ENCODE data around the gene TRIM45. TPM values are rescaled to one million over a fixed set of nuclear protein-coding genes. Genes with fewer than 3 reads are reported as not detected.

The TRIM45 gene
- total RNA-seq, 1 donor from 2014 or later = 1.8 TPM

- ATAC-seq = no peak
These were observed 24.1 kb downstream of the TRIM45 start for GRCh38 chr1:117097443-117097842.

- no peak for ATAC-seq
These were observed 24.6 kb downstream of the TRIM45 start for GRCh38 chr1:117096951-117097408.

DNA sequence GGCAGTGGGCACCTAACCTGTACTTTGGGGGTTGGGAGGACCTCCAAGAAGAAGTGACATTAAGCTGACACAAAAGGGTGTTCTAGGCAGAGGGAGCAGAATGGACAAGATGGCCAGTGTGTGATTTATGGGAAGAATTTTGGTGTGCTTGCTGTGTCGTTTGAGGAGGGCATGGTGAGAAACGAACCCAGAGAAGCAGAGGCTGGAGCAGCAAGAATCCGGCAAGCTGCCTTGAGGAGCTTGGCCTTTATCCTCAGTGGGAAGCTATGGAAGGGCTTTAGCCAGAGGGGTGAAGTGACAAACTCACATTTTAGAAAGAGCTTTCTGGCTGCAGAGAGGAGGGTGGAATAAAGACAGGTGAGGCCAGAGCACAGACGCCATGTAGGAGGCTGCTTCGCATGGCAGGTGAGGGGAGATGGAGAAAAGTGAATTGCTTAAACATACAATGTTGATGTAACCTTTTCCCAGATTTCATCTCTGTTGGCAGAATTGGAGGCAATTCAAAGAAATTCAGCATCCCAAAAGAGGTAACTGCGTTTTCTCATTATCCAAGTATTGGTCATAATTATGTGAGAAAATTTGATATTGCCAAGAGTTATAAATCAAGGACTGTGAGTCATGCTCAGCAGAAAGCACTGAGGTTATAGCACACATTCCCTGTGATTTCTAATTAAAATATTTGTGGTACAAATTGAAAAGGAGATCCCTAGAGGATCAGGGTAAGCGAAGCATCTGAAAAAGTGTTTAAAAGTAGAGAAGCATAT, 26.5 kb downstream of the TRIM45 start:
- no peak for ATAC-seq

DNA sequence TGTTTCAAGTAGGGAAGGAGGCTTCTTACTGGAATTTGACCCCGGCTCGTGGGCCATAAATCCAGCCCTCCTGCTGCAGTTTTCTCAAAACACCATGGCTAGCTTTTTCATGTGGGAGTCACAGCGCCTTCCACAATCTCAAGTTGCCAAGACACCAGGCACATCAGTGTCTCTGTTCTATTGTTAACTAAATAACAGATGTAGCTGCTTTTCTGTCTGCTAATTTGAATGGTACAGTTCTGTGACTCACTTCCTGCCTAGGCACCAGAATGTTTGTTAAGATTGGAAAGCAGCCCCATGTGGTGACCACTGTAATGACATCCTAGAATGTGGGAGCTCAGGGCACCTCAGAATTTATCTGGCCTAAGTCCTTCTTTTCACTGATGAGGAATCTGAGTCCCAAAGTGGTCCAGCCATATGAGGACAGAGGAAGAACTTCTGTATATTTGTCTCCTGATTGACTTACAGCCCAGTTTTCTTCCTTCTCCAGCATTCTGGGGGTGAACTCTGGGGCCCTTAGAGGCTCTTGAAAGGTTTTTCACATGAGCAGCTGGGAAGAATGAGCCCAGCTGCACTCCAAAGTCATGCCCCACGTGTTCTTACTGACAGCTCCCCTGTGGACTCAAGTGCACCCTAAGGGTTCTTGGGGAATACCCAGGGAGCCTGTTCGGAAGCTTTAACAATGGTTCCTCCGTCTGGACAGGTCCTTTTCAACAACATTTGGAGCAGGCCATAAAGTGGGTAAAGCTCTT, 27.5 kb downstream of the TRIM45 start:
- ATAC-seq = peak; percentile 81

GRCh38 chr1:117093091-117093534, 28.4 kb downstream of the TRIM45 start:
- ATAC-seq = peak; percentile 97

GRCh38 chr1:117092594-117092993, 29.0 kb downstream of the TRIM45 start:
- no peak for ATAC-seq

DNA sequence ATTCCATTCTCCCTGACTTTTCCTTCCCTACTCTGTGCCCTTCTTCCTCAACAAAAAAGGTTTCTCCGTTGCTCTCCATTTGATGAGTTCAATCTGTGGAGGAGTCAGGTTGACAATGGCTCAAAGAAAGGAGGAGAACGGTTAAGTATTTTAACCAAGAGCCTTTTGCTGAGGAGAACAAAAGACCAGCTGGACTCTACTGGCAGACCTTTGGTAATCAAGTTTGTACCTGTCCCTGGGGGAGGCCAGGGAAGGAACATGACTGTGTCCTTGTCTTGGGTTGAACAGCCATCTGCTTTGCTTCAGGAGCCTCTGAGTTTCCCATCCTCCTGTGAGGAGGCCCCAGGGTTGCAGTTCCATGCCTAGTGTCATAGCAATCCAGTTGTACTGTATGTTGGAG, 31.6 kb downstream of the TRIM45 start:
- no peak for ATAC-seq

DNA sequence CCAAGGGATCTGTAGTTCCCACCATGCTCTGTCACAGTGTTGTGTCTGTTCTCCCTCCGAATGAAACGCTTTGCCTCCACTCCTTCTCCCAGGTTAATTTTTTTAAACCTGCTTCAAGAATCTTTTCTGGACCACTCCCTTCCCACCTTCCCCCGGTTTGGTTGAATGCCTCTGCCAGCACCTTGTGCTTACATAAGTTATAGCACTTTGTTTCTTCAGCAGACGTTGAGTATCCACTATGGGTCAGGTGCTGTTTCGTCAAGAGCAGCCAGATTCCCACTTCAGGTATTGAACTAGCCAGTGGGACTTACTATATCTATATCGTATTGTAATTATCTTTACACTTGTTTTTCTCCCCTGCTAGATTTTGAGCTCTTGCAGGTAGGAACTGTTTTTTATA, 33.9 kb downstream of the TRIM45 start:
- no peak for ATAC-seq

DNA sequence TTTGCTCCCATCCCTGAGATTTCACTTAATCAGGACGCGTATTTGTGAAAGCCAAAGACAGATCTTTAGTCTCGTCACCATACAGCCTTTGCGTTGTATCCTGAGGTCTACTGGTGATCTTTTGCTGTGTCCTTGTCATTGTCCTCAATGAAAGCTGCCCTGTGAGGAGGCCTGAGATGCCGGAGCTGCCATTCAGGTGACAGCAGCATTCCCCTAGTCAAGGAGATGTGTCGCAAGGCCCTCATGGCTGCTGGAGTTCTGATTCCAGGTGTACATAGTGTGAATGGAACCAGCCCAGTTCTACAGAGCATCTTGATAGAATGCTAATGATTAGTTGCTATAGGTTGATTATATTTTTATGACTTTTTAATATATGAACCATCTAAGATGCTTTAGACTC, 37.3 kb downstream of the TRIM45 start:
- ATAC-seq = no peak

DNA sequence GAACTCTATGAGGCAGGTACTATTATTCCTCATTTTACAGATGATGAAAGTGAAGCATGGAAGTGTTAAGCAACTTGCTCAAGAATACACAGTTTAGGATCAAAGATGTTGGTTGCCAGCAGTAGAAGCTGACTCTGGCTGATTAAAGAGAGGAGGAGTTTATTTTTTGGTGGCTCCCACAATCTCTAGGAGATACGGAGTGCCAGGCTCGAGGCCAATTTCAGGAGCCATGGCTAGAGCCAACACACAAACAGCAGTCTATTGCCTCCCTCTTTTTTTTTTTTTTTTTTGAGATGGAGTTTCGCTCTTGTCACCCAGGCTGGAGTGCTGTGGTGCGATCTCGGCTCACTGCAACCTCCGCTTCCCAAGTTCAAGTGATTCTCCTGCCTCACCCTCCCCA, 41.8 kb downstream of the TRIM45 start:
- no peak for ATAC-seq

DNA sequence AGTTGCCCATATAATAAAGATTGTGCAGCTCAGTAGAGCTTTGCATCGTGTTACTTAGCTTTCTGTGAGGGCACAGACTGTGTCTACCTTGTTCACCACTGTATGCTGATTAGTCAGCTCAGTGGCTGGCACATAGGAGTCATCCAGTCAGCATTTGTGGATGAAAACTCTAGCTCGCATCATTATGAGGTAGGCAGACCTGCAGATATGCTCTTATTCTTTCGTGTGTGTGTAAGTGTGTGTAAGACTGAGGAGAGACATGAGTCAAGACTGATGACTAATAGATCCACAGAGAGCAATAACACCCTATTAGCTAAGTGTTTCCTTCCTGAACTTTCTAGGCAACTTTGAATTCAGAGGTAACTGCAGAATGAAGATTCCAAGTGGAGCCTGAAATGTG, 44.3 kb downstream of the TRIM45 start:
- peak; percentile 98 for ATAC-seq

DNA sequence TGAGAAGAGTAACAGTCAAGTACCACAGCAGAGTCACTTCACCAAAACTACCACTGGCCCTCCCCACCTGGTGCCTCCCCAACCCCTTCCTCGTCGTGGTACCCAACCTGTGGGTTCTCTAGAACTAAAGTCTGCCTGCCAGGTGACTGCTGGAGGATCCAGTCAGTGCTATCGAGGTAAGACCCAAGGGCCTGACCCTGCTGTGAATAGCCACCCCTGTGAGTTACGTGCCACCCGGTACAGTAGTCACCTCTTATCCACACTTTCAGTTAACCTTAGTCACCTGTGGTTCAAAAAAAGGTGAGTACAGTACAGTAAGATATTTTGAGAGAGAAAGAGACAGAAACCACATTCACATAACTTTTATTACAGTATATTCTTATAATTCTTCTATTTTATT, 44.9 kb downstream of the TRIM45 start:
- ATAC-seq = no peak

- ATAC-seq = no peak
These were observed 51.4 kb downstream of the TRIM45 start for GRCh38 chr1:117070124-117070523.

- no peak for ATAC-seq
These were observed 52.2 kb downstream of the TRIM45 start for GRCh38 chr1:117069220-117069844.

- ATAC-seq = no peak
These were observed 53.0 kb downstream of the TRIM45 start for GRCh38 chr1:117068580-117068979.

DNA sequence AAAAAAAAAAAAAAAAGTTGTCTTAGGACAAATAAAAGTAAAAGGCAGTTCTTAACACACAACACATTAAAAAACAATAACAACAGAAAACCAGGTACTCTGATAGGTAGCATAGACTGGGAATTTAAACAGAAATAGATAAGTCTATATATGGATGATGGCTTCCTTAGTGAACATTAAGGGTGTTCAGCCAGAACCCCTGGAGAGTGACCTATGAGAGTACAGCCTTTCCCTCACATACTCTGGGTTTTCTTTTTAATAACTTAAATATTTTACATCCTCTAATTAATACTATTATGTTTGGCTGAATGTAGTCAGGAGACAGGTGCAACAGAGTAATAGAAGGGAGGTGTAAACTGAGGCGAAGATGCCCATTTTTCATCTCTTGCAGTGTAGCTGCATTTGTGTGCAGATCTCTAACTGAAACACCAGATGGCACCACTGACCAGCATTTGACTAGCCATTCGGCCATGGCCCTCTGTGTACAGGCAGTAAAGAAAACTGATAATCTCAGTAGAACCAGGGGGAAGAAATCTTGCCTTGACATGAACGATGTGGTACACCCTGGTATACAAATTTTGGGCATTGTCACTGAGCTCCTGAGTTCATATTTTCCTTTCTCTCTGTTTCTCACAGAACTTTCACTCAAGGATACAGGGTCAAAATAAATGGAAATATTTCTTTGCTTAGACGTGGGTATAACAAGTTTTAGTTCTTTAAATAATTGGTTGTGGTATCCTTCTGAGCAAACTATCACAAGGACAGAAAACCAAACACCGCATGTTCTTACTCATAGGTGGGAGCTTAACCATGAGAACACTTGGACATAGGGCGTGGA, 53.8 kb downstream of the TRIM45 start:
- ATAC-seq = peak; percentile 83

DNA sequence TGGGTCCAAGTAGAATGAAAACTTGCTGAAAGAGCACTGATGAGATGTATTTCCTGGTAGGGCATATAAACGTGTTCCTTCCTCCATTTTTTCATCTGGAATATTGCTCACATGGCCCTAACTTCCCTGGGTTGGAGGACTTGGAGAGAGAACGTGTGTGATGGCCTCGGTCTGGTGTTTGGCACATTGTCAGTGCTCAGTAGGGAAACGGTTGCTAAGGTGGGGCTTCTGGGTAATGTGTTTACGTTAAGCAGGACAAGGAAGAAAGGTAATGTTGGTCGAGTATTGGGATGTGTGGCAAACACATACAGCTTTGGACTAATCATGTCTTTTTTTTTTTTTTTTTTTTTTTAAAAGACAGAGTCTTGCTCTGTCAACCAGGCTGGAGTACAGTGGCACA, 55.2 kb downstream of the TRIM45 start:
- no peak for ATAC-seq

DNA sequence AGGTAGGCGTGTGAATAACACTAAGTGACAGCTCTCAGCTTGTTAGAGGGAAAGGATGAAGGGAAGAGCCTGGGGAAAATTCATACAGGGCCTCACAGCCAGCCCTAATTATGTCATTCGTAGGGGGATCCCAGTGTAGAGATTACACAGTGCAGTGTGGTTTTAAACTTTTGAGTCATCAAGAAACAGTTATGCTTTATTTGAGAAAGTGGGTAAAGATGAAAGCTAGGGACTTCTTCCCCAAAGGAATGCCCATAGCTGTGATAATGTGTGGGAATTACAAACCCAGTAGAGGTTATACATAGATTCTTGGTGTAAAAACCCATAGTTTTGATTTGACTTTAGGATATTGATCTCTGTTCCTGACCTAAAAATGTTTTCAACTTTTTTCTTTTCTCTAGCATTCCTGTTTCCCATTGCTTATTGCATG, 59.5 kb downstream of the TRIM45 start:
- no peak for ATAC-seq
